22Rv1 (cell line): ENCODE results near the gene PATJ.
"Not testable (repeated sequence)": the region's sequence is repeated elsewhere in the genome, so short reads cannot be mapped to it uniquely, and the experiment has no call there.

Experiments used
- CTCF ChIP-seq: fragments of 450-650 bp; IDR thresholded peaks from 2 replicates; pipeline ENCODE4 v1.5.1; 2017; ENCODE audit warnings: mild to moderate bottlenecking
- ZFX ChIP-seq: fragments of 450-650 bp; IDR thresholded peaks from 2 replicates; pipeline ENCODE4 v1.6.1; 2017; ENCODE audit warnings: antibody characterized with exemption, borderline replicate concordance

GRCh38 chr1:61966450-61967225 is 224.4 kb downstream of the PATJ start:
- TF ChIP-seq CTCF, ZFX: not testable (repeated sequence)
